IMR-90 (cell line): ENCODE data around the gene PPFIBP2. TPM values are rescaled to one million over a fixed set of nuclear protein-coding genes. Genes with fewer than 3 reads are reported as not detected.

ENCODE experiments used
- ATAC-seq: fragments of 200-7000 bp; cut with Tn5 transposase; 2 replicates; pipeline ENCODE4 v1.9.1; 2020; ENCODE audit warnings: low read depth, mild to moderate bottlenecking, moderate library complexity
- BruUV-seq: library from RNA; stranded (reverse); fragments of 400-500 nt; replicated peaks from 2 replicates; lab custom pipeline; 2021; lab: Mats Ljungman, UMichigan
- CTCF ChIA-PET: fragments of 300-600 bp; formaldehyde crosslinking; extraction: SDS; loops from one replicate; lab custom pipeline; 2021; ENCODE audit warnings: antibody characterized with exemption; lab: Yijun Ruan, JAX
- POLR2A ChIA-PET: fragments of 300-600 bp; sonication (Branson Sonifier 250); formaldehyde crosslinking; loops from one replicate; lab custom pipeline; 2022; ENCODE audit warnings: antibody characterized with exemption; ENCODE audit not compliant: unreplicated experiment; lab: Charles Lee
- DNase-seq: peaks from one replicate; pipeline ENCODE4 v3.0.0; 2013
- H2AFZ ChIP-seq: replicated peaks from 2 replicates; pipeline ENCODE3; 2013; ENCODE audit warnings: low read length, mild to moderate bottlenecking; ENCODE audit not compliant: poor library complexity
- H2AK5ac ChIP-seq: 2 replicates; pipeline ENCODE4 v1.6.1; 2013; ENCODE audit warnings: low read depth, low read length, inconsistent platforms
- H2AK9ac ChIP-seq: replicated peaks from 2 replicates; pipeline ENCODE3; 2013; ENCODE audit warnings: mild to moderate bottlenecking, low read depth, low read length, moderate library complexity; ENCODE audit not compliant: poor library complexity
- H2BK120ac ChIP-seq: 2 replicates; pipeline ENCODE4 v1.6.1; 2013; ENCODE audit warnings: low read depth, low read length, inconsistent platforms
- H2BK15ac ChIP-seq: 3 replicates; pipeline ENCODE4 v1.6.1; 2013; ENCODE audit warnings: low read depth, low read length, inconsistent platforms
- H2BK20ac ChIP-seq: 2 replicates; pipeline ENCODE4 v1.6.1; 2013; ENCODE audit warnings: low read depth, mild to moderate bottlenecking, inconsistent platforms, low read length, moderate library complexity
- H2BK5ac ChIP-seq: 2 replicates; pipeline ENCODE4 v1.6.1; 2013; ENCODE audit warnings: mild to moderate bottlenecking, low read depth, low read length, inconsistent platforms; ENCODE audit not compliant: poor library complexity, severe bottlenecking
- H3K14ac ChIP-seq: replicated peaks from 2 replicates; pipeline ENCODE4 v1.6.1; 2013; ENCODE audit warnings: low read depth, low read length, inconsistent platforms
- H3K18ac ChIP-seq: 2 replicates; pipeline ENCODE4 v1.6.1; 2013; ENCODE audit warnings: low read depth, low read length, control low read depth
- H3K23ac ChIP-seq: 2 replicates; pipeline ENCODE4 v1.6.1; 2013; ENCODE audit warnings: low read depth, low read length, inconsistent platforms
- H3K27ac ChIP-seq: 2 replicates; pipeline ENCODE4 v1.5.1; 2013; ENCODE audit warnings: mild to moderate bottlenecking, control low read depth, low read length; ENCODE audit not compliant: insufficient read depth
- H3K27me3 ChIP-seq: 2 replicates; pipeline ENCODE4 v1.6.1; 2013; ENCODE audit warnings: low read length; ENCODE audit not compliant: control insufficient read depth, insufficient read depth
- H3K36me3 ChIP-seq: 2 replicates; pipeline ENCODE4 v1.6.1; 2013; ENCODE audit warnings: low read length, mixed read lengths; ENCODE audit not compliant: control insufficient read depth, insufficient read depth
- H3K4ac ChIP-seq: 2 replicates; pipeline ENCODE4 v1.6.1; 2013; ENCODE audit warnings: low read depth, low read length, inconsistent platforms
- H3K4me1 ChIP-seq: 2 replicates; pipeline ENCODE4 v1.6.1; 2013; ENCODE audit warnings: low read length, mixed read lengths; ENCODE audit not compliant: control insufficient read depth, insufficient read depth
- H3K4me2 ChIP-seq: 2 replicates; pipeline ENCODE4 v1.6.1; 2013; ENCODE audit warnings: low read depth, mild to moderate bottlenecking, control low read depth, low read length, moderate library complexity
- H3K4me3 ChIP-seq: 2 replicates; pipeline ENCODE4 v1.5.1; 2013; ENCODE audit warnings: low read depth, mild to moderate bottlenecking, control low read depth, low read length, moderate library complexity; ENCODE audit not compliant: insufficient read depth
- H3K56ac ChIP-seq: 2 replicates; pipeline ENCODE4 v1.6.1; 2013; ENCODE audit warnings: low read length, inconsistent platforms; ENCODE audit not compliant: insufficient read depth; ENCODE audit errors: extremely low read depth
- H3K79me1 ChIP-seq, 2 experiments: 2 replicates each; pipeline ENCODE4 v1.6.1; 2013; ENCODE audit warnings: low read length in 2 of 2, inconsistent platforms in 1 of 2, low read depth in 1 of 2
- H3K9ac ChIP-seq: 2 replicates; pipeline ENCODE4 v1.6.1; 2013; ENCODE audit warnings: low read depth, low read length, control low read depth
- H3K9me1 ChIP-seq: 2 replicates; pipeline ENCODE4 v1.6.1; 2013; ENCODE audit warnings: low read length, inconsistent platforms; ENCODE audit not compliant: insufficient read depth
- H3K9me3 ChIP-seq: 2 replicates; pipeline ENCODE4 v1.6.1; 2013; ENCODE audit warnings: low read length; ENCODE audit not compliant: control insufficient read depth, insufficient read depth
- H4K20me1 ChIP-seq: 2 replicates; pipeline ENCODE4 v1.6.1; 2013; ENCODE audit warnings: low read length, inconsistent platforms; ENCODE audit not compliant: insufficient read depth
- H4K5ac ChIP-seq: 2 replicates; pipeline ENCODE4 v1.6.1; 2013; ENCODE audit warnings: mild to moderate bottlenecking, low read depth, low read length, control low read depth
- H4K8ac ChIP-seq, 2 experiments: 2 replicates each; pipeline ENCODE4 v1.6.1; 2013; ENCODE audit warnings: low read depth in 2 of 2, low read length in 2 of 2, control low read depth in 1 of 2, inconsistent platforms in 1 of 2
- H4K91ac ChIP-seq: 2 replicates; pipeline ENCODE4 v1.6.1; 2013; ENCODE audit warnings: low read depth, low read length, inconsistent platforms; ENCODE audit not compliant: insufficient read depth
- MXI1 ChIP-seq: IDR thresholded peaks from 2 replicates; pipeline ENCODE4 v1.6.1; 2012; ENCODE audit warnings: low read depth, mild to moderate bottlenecking, low read length, moderate library complexity, borderline replicate concordance
- RCOR1 ChIP-seq: IDR thresholded peaks from 2 replicates; pipeline ENCODE4 v1.6.1; 2012; ENCODE audit warnings: mild to moderate bottlenecking, low read length, improper control_type of control experiment; ENCODE audit not compliant: insufficient replicate concordance
- RFX5 ChIP-seq: IDR thresholded peaks from 2 replicates; pipeline ENCODE4 v1.8.0; 2012; ENCODE audit warnings: low read depth, mild to moderate bottlenecking, low read length, moderate library complexity
- WGBS, 2 experiments: methylation state at CpG; one replicate each; pipeline versions ENCODE4 v1.1.5 to v1.1.7; 2013; ENCODE audit warnings: missing lambda C conversion rate in 2 of 2; ENCODE audit not compliant: insufficient read length in 1 of 2; ENCODE audit errors: extremely low coverage in 2 of 2; 5-methylcytosine and 5-hydroxymethylcytosine counted together
- dilution Hi-C: fragments of 300-500 bp; cut with HindIII; formaldehyde crosslinking; loops from one replicate; pipeline ENCODE4 v1.14.3; 2018; ENCODE audit warnings: low sequenced_read_pairs; ENCODE audit not compliant: unreplicated experiment
- in situ Hi-C: fragments of 300-500 bp; cut with MboI; formaldehyde crosslinking; loops from 3 replicates; pipeline ENCODE4 v1.14.3; 2019; ENCODE audit warnings: low sequenced_read_pairs, inconsistent platforms, mixed read lengths
- intact Hi-C: fragments of 100-400 bp; cut with micrococcal nuclease; formaldehyde crosslinking; loops from 2 replicates; pipeline ENCODE4 v1.10.0; 2022
- polyA plus RNA-seq, 3 experiments: library from polyadenylated mRNA; depleted of rRNA; stranded (reverse); fragments of >200 nt; gene quantifications; 2 replicates each; pipeline ENCODE4 v1.2.3, GENCODE V29; 2012; ENCODE audit warnings: low replicate concordance in 1 of 3
- total RNA-seq: library from RNA; depleted of rRNA; stranded (reverse); fragments of >200 nt; gene quantifications from 2 replicates; pipeline ENCODE4 v1.2.3, GENCODE V29; 2012

Gene PPFIBP2
- total and polyA plus RNA-seq, 2 of the 4 experiments (the other 2 are of a cell fraction), result 6.0 to 11.8 TPM

DNA sequence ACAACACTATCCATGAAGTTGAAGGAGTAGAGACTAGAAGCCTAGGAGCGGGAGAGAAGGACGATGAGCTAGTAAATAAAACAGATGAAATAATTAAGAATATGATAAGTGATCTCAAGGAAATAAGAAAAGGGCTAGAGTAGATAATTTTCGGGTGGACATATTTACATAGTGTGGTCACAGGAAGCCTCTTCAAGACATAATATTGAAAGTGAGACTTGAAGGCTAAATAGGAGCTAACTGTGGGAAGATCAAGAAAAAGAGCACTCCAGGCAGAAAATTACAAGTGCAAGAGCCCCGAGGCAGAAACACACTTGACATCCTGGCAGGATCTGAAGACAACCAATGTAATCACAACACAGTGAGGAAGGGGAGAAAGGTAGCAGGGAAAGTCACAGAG, 11.9 kb upstream of the PPFIBP2 start:
- BruUV-seq, result no TSS peak

More for the DNA sequence above, 11.9 kb upstream of the PPFIBP2 start:
- H2AK9ac ChIP-seq, result no peak overlapping the region
- TF ChIP-seq MXI1 (no peak), RFX5 (no peak), RCOR1 (no peak)
- no peak overlapping the region for H3K4me2 ChIP-seq
- no peak overlapping the region for H4K91ac ChIP-seq
- H3K23ac ChIP-seq, result no peak overlapping the region
- no peak overlapping the region for H3K14ac ChIP-seq
- intact Hi-C loops, result no loop called here
- no peak overlapping the region for H4K8ac ChIP-seq
- no peaks in the 10 kb centered on the region for H3K9me3 ChIP-seq
- H3K27ac ChIP-seq, result no peak overlapping the region
- ChIA-PET CTCF (interaction anchor here (0.6 to 1.0 kb wide), 2 partner anchors 69 to 185 kb away, joined by 3 to 4 read pairs; no protein-coding TSS in a partner anchor), POLR2A (no interaction called here)
- no peaks in the 10 kb centered on the region for H4K20me1 ChIP-seq
- H3K9me1 ChIP-seq, result no peaks in the 10 kb centered on the region
- H3K18ac ChIP-seq, result no peak overlapping the region
- no peaks in the 10 kb centered on the region for H3K36me3 ChIP-seq
- ATAC-seq (no peak), DNase-seq (no peak)
- H3K4ac ChIP-seq, result no peak overlapping the region
- no peak overlapping the region for H2BK20ac ChIP-seq
- no peak overlapping the region for H2AFZ ChIP-seq
- no peaks in the 10 kb centered on the region for H3K27me3 ChIP-seq
- H2AK5ac ChIP-seq, result no peak overlapping the region
- H2BK15ac ChIP-seq, result no peak overlapping the region
- dilution Hi-C loops, result no loop called here
- no peak overlapping the region for H3K4me3 ChIP-seq
- in situ Hi-C loops, result no loop called here
- H3K4me1 ChIP-seq, result no peaks in the 10 kb centered on the region
- H2BK120ac ChIP-seq, result no peak overlapping the region
- H3K9ac ChIP-seq, result no peak overlapping the region
- no peaks in the 10 kb centered on the region for H3K79me1 ChIP-seq
- H4K5ac ChIP-seq, result no peak overlapping the region
- no peak overlapping the region for H2BK5ac ChIP-seq
- no peak overlapping the region for H3K56ac ChIP-seq
- no CpG with 5 or more reads among the region's 4 CpGs for WGBS, 2 experiments
